Activated effector memory CD4-positive, alpha-beta T cell treated with Interleukin-2 at 50 U/mL for 16 hours (primary cell): ENCODE data around the gene CRYBB1.

Experiments used
- DNase-seq: peaks from one replicate; pipeline ENCODE4 v3.0.0-alpha.2; 2020

CRYBB1 gene

DNA sequence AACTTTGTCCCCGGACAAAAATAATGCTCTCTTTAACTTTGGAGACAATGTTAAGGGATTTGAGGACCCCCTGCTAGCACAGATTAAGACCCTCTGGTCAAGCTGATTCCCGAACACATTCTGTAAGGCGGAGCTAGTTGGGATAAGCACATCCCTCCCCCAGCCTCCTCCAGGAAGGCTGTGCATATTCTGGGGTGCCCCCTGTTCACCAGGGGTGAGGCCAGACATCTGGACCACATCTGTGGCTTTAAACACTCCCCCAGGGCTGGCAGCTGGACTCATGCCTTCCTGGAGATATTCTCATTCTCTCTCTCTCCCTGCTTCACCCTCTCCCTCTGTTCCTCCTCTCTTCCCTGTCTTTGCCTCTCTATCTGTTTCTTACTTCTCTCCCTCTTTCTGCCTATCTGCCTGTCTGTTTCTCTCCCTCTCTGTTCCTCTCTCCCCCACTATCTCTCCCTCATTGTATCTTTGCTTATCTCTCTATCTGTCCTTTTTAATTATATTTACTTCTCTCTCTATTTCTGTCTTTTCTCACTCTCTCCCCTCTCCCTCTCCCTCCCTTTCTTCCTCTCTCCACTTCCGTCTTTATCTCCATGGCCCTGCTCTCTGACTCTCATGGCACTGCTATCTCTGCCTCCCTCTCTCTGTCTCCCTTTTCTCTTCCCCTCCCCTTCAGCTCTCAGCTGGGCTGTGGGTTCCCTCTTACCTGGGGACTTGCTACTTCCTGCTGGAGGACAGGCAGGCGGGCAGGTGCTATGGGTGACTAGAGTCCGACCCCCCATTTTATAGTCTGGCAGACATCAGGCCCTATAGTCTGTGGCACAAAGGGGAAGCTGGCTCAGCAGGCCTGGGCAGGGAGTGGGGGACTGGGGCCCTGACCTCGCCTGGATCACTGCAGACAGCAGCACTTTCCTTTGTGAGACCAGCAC lies at the start of gene CRYBB1:
TSS of gene CRYBB1 (minus strand) at position 757 of the 929 bp plus-strand sequence. CDS start 1,708 bp downstream, outside the sequence.
- no peak for DNase-seq

DNA sequence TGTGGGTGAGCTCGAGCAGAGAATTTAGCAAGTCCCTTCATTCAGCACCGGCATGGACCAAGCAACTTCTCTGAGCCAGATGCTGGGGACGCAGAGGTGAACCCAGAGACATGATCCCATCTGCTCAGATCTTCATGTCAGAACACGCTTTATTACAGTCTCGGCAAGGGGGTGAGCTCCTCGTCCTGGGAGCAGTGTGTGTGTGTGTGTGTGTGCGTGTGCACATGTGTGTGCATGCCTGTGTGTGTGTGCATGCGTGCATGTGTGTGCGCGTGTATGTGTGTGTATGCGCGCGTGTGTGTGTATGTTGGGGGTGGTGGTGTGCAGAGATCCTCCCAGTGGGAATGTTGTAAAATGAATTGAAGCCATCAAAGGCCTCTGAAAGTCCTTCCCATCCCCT lies 49.3 kb upstream of the CRYBB1 start:
- no peak for DNase-seq

DNA sequence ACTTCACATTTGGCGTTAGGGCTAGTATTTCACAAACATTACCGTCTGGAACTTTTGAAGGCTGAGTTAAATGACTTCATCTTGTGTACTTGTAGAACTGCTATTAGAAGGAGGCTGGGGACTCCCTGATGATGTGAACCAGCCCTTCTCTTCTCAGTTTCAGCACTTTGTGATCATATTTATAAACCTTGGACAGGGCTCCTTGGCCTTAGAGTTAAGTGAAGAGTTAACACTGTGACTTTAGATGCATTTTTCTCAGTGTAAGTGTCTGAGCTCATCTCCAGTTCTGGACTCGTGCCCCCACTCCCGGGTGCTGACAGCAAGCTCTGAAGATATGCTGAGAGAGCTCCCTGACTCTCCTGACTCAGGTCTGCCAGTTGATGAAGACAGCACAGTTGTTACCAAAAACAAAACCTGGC lies 48.0 kb upstream of the CRYBB1 start:
- DNase-seq = no peak

DNA sequence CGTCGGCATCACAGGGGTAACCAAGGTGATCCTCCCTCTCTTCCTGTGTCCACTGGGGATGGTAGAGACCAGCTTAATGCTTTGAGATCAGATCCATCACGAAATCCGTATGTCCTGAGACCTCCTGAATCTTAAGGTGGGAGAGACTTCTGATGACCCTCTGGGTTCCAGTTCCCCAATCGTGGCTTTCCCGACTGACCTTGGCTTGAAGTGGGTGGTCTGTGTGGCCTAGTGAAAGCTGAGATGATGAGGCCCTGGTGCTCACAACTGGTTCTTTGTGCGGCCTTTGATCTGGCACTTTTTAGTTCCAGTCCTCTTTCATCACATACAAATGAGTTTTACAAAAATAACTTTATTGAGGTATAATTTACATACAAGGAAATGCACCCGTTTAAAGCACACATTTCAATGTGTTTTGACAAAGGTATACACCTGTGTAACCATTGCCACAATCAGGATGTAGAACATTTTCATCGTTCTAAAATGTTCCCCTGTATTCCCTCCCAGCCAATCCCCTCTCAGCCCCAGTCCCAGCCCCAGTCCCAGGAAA lies 45.6 kb upstream of the CRYBB1 start:
- no peak for DNase-seq

DNA sequence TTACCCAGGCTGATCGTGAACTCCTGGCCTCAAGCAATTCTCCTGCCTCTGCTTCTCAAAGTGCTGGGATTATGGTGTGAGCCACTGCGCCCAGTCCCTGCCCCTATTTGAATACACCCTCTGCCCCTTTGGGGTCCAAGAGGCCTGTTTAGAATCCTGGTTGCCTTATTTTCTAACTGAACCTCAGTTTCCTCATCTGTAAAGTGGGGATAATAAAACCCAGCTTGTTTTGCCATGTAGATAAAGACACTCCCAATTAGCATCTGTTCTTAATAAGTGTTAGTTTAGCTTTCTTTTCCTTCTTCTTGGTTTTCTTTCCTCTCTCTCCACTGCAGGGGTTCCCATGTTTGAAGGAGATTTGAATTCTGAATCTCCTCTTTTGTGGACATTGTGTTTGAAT lies 44.3 kb upstream of the CRYBB1 start:
- DNase-seq = no peak

DNA sequence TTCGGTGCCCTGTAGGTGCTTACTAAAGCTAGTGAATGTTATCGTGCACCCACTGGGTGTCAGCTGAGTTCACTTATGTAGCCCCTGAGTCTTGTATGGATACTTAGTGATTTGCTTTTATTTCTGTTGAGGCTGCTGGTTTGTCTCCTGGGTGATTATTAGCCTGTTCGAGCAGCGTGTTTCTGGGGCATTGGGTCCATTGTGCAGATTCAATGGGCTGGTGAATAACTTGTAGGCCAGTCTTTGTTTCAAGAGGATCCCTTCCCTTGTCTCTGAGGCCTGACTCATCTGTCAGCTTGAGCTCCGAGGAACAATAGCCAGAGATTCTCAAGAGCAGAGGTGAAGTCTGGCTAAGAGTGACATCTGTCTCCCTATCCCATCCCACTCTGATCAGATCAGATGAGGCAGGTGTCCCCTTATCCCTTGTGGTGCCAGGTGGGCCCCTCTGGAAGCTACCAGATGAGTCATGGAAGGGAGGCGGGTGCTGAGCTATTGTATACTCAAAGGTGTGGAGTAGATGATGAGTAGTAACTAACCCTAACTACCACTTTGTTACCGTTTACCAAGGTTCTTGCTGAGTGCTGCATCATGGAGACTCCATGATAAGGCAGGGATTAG lies 43.2 kb upstream of the CRYBB1 start:
- no peak for DNase-seq

DNA sequence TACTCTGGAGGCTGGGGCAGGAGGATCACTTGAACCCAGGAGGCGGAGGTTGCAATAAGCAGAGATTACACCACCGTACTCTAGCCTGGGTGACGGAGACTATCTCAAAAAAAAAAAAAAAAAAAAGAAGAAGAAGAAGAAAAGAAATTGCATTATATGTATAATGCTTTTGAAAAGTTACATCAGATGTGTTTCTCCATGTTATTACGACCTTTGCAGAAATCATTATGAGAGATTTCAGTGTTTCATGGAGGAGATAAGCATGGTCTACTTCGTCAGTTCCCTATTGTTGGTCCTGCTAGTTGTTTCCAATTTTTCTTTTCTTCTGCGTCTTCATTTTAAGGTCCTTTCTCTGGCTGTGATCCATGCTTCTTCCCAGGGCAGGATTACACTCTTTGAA lies 42.5 kb upstream of the CRYBB1 start:
- no peak for DNase-seq

DNA sequence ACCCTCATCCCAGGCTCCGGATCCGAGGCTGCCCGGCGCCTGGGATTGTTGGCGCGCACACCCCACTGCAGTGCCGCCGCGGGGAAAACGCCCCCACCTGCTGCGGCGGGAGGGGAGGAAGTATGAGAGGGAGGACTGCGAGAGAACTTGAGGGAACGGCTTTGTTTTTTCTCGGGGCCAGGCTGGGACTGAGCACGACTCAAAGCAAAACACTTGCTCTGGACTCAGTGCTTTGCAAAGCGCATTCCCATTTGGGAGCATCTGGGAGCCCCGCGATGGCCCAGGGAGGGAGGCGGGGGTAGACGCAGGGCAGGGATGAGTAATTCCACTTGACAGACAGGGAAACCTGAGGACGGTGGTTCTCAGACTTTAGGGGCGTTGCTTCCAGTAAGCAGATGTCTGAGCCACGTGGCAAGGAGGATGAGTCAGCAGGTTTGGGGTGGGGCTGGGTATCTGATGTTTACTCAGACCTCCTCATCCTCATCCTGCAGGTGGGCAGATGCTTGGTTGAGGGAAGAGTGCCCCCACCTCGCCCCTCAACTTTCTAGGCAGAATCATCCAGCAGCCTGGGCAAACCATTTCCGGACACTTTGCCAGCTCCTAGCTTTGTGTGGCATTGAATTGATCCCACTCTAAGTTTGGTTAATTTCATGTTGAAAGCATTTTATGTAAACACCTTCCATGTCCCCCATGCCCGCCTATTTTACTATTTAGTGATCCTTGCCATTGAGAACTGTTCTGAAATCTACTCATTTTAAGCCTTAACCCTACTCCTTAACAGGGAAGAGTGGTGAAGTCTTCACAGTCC lies 41.0 kb upstream of the CRYBB1 start:
- peak; percentile 71 for DNase-seq

DNA sequence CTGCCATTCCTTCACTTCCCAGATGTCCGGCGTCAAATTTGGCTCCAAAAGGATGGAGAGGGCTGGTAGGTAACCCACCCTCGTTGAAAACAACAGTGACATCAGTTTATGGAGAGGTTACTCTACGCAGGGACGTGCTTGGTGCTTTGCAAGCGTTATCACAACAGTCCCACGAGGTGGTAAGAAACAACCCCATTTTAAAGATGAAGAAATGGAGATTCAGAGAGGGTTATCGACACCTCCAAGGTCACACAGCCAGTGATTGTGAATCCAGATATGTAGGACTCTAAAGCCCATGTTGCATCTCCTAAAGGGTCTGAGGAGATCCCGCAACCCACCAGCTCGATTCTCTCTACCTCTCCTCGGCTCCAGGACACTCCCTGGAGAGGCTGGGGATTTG lies 40.3 kb upstream of the CRYBB1 start:
- DNase-seq = peak; percentile 2

DNA sequence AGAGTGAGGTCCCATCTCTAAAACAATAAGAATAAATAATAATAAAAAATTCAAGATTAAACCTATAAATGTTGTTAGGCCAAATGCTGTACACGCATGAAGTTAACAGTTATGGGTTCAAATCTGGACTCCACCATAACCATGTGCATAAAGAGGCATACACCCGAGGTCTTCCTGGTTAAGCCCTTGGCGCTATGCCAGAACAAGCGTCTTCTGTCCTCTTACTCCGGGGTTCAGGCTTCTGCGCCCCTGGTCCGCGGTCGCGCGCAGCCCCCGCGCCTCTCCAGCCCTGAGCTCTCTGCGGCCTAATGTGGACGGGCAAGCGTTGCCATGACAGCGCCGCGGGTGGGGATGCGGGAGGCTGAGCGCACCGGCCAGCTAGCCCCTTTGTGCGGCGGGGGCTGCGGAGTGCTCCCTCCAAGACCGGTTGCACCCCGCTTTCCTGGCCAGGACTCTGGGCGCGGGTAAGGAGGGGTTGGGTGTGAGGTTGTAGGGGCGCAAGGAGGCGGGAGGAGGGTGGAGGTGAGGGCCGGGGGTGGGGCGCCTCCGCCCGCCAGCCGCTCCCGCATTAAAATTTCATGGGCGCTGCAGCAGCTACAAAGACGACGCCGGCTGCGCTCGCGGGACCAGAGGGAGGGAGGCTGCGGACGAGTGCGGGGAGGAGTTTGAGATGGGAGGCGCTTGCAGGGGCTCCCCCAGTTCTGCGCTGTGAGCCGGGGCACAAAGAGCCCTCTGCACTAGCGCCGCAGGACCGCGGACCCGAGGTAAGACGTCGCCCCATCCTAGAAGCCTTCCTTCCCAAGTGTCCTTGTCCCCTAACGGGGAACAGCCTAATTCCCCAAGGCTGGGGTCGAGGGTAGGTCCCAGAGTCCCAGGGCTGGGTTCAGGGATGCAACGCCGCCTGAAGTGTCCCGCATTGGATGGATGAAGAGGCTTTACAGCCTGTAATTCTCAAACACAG lies 39.3 kb upstream of the CRYBB1 start, which contains the start of gene MIAT:
TSS of gene MIAT (plus strand) at position 698 of the 961 bp plus-strand sequence.
- peak; percentile 64 for DNase-seq

DNA sequence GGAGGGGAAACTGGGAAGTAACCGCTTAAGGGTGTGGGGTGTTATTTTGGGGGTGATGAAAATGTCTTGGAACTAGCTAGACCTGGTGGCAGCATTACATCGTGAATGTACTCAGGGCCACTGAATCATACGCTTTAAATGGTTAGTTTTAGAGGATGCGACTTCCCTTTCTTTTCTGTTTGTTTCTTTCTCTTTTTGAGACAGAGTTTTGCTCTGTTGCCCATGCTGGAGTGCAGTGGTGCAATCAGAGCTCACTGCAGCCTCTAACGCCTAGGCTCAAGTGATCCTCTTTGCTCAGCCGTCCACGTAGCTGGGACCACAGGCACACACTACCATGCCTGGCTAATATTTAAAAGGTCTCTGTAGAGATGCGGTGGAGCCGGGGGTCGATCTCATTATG lies 34.0 kb upstream of the CRYBB1 start:
- no peak for DNase-seq

DNA sequence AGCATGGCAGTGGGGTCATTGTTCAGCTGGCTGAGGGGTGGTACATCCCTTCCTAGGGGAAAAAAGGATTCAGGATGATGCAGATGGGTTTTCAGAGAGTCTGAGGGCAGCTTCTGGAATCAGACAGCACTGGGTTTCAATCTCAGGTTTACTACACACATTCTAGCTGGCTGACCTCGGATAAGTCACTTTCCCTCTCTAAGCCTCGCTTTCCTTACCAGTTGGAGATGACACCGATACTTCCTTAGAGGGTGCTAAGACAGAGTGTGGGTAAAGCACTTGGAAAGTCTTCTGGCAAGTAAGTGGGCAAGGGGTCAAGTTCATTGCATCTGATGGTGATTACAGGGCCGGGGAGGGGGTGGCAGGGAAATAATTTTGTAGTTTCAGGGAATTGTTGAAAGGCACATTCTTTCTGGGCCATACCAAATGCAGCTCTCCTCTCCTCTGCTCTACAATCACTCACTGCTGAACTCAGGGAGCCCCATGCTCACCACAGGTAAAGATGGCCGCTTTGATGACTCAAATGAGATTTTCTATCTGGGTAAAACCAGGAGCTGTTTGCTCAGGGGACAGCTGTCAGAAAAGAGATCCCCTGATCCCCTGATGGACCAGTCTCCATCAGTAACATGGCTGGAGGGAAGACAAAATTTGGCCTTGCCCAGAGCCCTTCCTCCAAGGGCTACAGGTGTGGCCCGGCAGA lies 33.0 kb upstream of the CRYBB1 start:
- DNase-seq = no peak

DNA sequence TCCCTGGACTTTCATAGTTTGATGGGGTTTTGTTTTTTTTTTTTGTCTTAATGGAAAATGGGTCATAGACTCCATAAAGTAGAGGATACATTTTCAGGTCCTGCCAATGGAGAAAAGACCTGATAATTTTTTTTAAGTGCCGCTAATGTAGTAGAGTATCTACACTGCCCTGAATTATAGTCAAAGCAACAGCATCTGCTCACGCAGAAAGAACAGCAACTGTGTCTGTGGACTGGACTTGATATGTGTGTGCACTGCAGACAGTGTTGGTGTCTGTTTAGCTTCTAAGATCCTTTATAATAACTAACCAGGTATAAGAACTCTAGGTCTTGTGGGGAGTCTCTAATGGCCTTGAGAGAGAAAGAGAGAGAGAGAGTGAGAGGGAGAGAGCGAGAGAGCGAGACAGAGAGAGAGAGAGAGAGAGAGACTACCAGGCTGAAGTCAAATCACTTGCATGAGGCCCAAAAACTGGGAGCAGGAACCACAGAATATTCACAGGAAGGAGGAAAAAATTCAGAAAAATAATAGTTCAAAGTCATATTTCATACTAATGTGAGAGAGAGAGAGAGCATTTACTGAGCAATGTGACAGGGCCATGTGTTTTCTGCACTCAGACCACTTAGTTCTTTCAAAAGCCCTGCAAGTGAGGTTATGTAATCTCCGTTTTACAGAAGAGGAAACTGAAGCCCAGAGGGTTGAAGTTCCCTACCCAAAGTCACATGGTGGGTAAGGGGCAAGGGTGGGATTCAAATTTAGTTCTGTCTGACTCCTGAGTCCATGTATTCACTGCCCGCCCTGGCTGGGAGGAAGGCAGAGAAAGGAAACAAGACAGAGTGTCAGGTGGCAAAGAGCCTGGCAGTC lies 30.9 kb upstream of the CRYBB1 start:
- DNase-seq = no peak

DNA sequence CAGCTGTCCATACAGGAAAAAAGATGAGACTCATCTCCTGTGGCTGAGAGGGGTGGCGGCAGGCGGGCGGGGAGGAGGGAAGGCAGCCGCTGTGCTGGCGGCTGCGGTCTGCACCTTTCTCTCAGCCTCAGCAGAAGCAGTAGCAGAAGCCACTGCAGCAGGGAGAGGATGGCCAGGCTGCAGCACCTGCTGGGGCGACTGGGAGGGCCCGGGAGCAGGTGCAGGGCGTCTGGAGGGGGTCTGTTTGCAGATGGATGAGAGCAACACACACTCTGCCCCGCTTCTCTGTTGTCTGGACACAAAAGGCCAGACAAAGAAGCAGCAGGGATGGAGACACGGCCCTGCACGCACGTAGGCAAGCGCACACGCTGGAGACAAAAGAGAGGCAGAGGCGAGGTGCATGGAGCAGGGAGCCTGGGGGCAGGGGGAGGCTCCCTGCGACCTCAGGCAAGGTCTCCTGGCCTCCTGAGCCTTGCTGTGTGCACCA lies 30.2 kb upstream of the CRYBB1 start:
- peak; percentile 47 for DNase-seq

DNA sequence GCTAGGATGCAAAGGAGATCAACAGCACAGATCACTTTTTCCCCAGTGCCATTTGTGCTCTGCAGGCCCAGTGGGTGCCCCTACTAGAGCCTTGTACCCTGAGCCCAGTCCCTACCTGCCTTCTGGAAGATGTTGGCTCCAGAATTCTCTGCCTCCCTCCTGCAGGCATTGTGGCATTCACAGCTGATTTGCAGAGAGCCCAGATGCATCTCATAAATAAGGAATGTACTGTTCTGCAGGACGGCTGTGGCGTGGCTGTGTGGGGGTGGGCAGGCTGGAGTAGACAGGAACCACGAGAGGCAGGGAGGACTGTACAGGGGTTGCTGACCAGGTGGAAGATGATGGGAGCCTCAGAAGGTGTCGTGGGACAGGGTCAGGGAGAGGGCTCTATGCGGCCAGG lies 28.3 kb upstream of the CRYBB1 start:
- DNase-seq = no peak

DNA sequence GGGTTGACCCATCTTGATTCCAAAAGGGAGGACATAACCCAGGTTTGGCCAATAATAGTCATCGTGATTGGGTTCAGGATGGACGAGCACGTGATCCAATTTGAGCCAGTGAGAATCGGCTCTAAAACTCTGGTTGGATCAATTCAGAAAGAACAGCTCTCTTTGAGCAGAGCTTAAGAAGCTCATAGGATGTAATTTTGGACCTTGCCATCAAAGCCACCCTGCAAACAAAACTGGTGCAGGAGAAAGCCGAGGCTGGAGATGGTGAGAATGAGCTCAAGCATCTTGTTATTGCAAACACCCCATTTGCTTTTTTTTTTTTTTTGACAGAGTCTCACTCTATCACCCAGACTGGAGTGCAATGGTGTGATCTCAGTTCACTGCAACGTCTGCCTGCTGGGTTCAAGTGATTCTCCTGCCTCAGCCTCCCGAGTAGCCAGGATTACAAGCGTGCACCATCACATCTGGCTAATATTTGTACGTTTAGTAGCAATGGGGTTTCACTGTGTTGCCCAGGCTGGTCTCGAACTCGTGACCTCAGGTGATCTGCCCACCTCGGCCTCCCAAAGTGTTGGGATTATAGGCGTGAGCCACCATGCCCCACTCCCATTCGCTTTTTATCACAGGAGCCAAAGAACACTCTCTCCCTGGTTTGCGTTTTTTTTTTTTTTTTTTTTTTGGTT lies 25.7 kb upstream of the CRYBB1 start:
- no peak for DNase-seq

DNA sequence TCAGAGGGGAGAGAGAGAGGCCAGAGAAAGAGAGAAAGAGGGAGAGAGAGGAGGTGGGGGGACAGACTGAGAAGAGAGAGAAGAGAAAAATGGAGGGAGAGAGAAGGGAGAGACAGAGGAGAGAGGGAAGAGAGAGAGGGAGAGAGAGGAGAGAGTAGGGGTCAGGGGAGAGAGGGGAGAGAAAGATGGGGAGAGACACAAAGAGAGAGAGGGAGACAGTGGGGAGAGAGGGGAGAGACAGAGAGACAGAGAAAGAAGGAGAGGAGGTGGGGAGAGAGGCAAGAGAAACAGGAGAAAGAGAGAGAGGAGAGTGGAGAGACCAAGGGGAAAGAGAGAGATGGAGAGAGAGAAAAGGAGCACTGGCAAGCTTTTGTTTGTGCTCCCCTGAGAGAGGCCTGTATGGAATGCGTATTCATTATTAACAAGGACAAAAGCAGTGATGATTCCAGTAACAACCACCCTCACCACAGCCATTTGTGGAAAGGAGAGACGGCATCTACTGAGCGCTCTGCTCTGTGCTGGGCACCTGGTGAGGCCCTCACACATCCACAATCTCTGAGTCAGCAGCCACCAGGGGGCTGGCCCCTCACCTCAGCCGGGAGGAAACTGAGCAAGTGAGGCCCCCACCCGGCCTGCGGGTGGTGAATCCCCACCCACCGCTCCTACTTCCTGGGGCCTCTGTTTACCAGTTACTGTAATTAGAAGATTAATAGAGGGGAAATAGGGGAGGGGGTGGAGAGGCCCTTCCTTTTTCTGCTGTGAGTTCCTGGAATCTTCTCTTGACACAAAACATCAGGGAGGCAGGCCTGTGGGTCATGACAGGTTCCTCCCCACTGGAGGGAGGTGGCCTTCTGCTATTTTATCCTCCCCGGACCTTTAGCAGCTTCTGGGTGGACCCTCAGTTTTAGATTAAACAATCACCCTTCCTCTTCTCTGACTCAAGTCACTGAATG lies 24.9 kb upstream of the CRYBB1 start:
- peak; percentile 68 for DNase-seq

DNA sequence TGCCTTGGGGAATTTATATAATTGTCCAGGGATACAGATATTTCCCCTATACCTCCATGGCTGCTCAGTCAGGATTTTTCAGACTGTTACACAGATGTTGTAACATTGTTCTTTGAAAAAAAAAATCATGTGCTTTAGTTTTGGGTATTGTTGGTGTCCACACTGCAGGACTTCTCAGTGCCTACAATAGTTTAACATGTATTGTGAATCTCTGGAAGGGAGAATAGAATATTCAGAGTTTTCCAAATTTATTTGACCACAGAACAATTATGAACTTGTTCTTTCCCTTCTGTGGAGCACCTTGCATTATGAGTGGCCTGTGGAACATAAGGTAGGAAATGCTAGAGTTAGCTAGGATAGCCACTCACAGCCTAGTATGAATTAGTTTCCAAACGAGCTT lies 18.5 kb upstream of the CRYBB1 start:
- DNase-seq = no peak
